ENCODE data around the gene GSE1.

The GSE1 gene

DNA sequence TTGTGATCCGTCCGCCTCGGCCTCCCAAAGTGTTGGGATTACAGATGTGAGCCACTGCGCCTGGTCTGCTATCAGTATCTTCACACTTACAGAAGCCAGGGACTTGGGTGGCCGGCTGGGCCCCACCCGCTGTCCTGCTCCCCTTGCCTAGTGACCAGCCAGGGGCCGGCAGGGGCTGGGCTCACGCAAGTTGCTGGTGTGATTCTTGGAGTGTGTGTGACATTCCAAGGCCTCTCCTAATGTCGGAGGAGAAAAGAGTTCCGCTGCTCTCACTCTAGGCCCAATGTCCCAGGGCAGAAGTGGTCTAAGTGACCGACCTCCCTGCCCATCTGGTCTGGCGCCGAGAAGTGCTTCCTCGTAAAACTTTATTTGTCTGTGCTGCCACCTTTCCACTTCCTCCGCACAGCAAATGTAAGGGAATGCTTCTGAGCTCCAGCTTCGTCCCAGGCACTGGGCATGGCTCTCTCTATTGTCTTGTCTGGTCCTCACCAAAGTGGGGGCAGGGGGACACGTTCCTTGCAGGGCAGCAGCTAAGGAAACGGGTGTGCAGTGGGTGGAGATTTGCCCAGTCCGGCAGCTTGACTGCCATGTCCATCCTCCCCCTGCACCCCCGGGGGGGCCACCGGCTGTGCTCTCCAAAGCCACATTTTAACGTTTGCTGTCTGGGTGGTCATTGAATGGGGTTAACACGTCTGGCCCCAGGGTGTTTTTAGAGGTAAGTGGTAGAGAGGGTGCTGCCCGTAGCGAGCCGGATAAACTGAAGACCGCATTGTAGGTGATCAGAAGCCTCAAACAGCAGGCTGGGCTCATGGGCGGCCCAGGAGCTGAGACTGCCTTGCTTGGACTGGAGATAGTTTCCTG is 7.8 kb upstream of the GSE1 start:
- TF ChIP-seq, protein P1, sequence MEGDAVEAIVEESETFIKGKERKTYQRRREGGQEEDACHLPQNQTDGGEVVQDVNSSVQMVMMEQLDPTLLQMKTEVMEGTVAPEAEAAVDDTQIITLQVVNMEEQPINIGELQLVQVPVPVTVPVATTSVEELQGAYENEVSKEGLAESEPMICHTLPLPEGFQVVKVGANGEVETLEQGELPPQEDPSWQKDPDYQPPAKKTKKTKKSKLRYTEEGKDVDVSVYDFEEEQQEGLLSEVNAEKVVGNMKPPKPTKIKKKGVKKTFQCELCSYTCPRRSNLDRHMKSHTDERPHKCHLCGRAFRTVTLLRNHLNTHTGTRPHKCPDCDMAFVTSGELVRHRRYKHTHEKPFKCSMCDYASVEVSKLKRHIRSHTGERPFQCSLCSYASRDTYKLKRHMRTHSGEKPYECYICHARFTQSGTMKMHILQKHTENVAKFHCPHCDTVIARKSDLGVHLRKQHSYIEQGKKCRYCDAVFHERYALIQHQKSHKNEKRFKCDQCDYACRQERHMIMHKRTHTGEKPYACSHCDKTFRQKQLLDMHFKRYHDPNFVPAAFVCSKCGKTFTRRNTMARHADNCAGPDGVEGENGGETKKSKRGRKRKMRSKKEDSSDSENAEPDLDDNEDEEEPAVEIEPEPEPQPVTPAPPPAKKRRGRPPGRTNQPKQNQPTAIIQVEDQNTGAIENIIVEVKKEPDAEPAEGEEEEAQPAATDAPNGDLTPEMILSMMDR (IDR thresholded peaks at IDR 0.05; ENCODE audit: extremely low read depth, missing control alignments): no peak

DNA sequence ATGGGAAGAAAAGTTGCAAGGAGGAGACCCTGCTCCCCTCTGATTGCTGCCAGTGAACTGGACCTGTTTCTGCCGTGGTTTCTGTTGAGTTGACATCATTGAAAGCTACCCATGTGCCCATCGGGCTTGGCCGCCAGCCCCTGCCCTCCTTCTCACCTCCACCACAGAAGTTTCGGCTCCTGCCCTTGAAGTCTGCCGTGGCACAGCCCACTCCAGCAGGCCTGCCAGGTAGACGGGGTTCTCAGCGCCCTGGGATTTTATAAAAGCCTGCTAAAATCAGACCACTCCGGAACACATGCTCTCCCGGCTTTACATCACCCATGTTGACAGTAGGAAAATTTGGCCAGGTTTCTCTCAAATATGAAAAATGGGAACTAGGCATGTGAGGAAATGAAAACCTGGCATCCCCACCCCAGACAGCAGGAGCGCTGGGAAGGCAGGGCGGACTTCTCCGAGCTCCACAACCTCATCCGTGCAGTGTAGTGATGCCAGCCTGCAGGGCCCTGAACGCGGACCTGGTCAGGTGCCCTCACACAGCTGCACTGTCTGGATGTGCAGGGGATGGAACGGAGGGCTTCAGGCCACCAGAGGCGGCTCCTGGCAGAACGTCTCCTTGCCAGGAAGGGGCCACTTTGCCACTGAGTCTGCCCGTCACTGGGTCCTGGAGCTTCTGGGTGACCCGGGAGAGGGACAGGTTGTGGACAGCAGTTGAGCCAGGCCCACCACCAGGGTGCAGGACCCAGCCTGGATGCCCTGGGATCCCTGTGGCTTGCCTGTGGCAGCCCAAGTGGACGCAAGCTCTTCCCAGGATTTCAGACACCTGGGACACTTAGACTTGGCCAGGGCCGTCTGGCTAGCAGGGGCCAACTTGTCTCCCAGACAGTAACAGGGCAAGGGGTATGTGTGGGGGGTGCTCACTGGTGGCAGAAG is 6.9 kb upstream of the GSE1 start:
- TF ChIP-seq, protein P1 (IDR thresholded peaks at IDR 0.05; ENCODE audit: extremely low read depth, missing control alignments): no peak
- DNase-seq (ENCODE audit: low spot score): no peak

More for the DNA sequence above, 7.8 kb upstream of the GSE1 start:
- no peak for DNase-seq (ENCODE audit: low spot score)

DNA sequence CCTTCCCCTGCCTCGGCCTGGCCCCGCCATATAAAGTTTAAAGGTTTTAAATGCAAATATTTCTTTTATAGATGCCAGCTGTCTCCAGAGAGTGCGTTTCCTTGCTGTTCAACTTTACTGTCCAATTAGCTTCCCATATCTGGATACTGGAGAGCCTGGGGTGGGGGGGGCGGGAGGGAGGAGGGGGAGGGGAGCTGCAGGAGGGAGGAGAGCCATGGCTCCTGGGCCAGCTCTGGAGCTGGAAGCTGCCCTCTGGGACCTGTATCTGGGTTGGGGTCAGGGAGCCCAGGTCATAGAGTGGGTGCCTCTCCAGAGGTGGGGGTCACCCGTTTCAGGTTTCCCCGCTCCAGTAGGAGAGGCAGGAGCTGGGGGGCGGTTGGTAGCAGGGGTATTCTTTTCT is 6.2 kb upstream of the GSE1 start:
- no peak for DNase-seq (ENCODE audit: low spot score)
- TF ChIP-seq, protein P1 (IDR thresholded peaks at IDR 0.05; ENCODE audit: extremely low read depth, missing control alignments): no peak

GRCh38 chr16:85607321-85607765 is 5.8 kb upstream of the GSE1 start:
- no peak for DNase-seq (ENCODE audit: low spot score)
- TF ChIP-seq, protein P1 (IDR thresholded peaks at IDR 0.05; ENCODE audit: extremely low read depth, missing control alignments): no peak

- DNase-seq (ENCODE audit: low spot score): no peak
These were observed 5.2 kb upstream of the GSE1 start for GRCh38 chr16:85607796-85608514.

GRCh38 chr16:85608515-85608885 is 4.6 kb upstream of the GSE1 start:
- TF ChIP-seq, protein P1 (IDR thresholded peaks at IDR 0.05; ENCODE audit: extremely low read depth, missing control alignments): no peak
- no peak for DNase-seq (ENCODE audit: low spot score)

More at GRCh38 chr16:85607796-85608514, 5.2 kb upstream of the GSE1 start:
- TF ChIP-seq, protein P1 (IDR thresholded peaks at IDR 0.05; ENCODE audit: extremely low read depth, missing control alignments): no peak
